Regular cardiac myocyte (primary cell): Measurements from ENCODE around the gene NCR2. TPM values are rescaled to one million over a fixed set of nuclear protein-coding genes. Genes with fewer than 3 reads are reported as not detected.

Experiments used
- total RNA-seq: library from RNA; depleted of rRNA; stranded (reverse); fragments of >200 nt; gene quantifications from 2 replicates; pipeline ENCODE4 v1.2.3, GENCODE V29; 2014

The NCR2 gene, protein sequence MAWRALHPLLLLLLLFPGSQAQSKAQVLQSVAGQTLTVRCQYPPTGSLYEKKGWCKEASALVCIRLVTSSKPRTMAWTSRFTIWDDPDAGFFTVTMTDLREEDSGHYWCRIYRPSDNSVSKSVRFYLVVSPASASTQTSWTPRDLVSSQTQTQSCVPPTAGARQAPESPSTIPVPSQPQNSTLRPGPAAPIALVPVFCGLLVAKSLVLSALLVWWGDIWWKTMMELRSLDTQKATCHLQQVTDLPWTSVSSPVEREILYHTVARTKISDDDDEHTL
- not detected in 2 replicates for total RNA-seq

GRCh38 chr6:41335296-41335695 lies at the start of gene NCR2:
Gene NCR2, plus strand, starts transcription at chr6:41335608. Its CDS starts 269 bp downstream, at chr6:41335877.

DNA sequence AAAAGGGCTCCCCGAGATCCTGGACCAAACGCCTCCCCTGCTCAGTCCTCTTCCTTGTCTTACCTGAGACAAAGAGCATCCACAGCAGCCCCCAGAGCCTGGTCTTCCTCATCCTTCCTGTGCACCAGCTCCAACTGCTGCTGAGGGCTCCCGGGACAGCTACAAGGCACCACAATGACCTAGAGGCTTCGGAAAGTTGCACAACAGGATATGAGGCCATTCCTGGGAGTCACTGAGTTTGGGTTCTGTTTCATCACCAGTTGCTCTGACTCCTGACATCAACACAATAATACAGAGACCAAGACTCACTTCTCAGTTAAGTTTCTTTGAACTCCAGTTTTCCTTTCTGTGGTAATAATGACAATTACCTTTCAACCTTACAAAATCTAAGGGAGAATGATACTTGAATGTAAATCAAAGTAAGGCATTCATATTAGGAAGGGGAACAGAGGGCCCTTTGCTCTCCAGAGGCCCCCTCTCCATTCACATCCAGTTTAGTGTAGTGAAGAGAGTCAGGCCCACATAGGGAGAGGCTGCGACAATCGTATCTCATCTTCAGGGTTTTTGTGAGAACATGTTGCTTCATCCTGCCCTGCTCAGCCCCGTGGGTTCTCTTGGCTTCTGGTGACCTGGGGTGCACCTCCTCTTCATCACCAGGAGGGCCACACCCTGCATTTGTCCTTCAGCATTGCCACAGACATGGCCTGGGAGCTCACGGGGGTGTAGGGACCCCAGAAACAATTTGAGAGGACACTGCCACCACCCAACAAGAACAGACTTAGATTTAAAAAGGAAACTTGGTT lies 48.7 kb upstream of the NCR2 start, which contains the start of gene TREM1:
Gene TREM1, minus strand, starts transcription at position 139 of the 803 bp plus-strand sequence. Its CDS starts 27 bp downstream, at position 112.

Other genes with a start within 250 kb of the NCR2 start
- gene TREML1, start 181.3 kb upstream of the NCR2 start, total RNA-seq, result not detected in 2 replicates
- not detected in 2 replicates for gene TREM2, start 172.5 kb upstream of the NCR2 start, total RNA-seq
- under 0.01 TPM in 1 of 2 replicates, not detected in the other for gene TREML2, start 134.5 kb upstream of the NCR2 start, total RNA-seq
- gene TREML4, start 107.3 kb upstream of the NCR2 start, total RNA-seq, result not detected in 2 replicates
- gene TREM1, start 48.9 kb upstream of the NCR2 start, total RNA-seq, result 0.19 and 21.7 TPM in 2 replicates
- 1.1 and 2.9 TPM in 2 replicates for gene FOXP4, start 210.8 kb downstream of the NCR2 start, total RNA-seq